ENCODE measurements around the gene LTB4R. TPM values are rescaled to one million over a fixed set of nuclear protein-coding genes. Genes with fewer than 3 reads are reported as not detected.

LTB4R gene
- total and polyA plus RNA-seq, 9 of the 15 experiments (the other 6 are each of a cell fraction or from before 2014, with no cell fraction given), result 0.38 to 10.5 (median 2.8) TPM

- Histone ChIP-seq H3K79me2 (ENCODE audit: control insufficient read depth, insufficient read depth, low read length) (no peaks in the 10 kb centered on the region), H3K27me3 (ENCODE audit: control insufficient read depth in 2 of 2, insufficient read depth in 2 of 2, low read length in 2 of 2) (peaks cover 0 to 2% of the 10 kb centered on the region in 2 experiments; a peak in 1 of 5 replicates), H3K9me1 (ENCODE audit: control insufficient read depth, insufficient read depth, low read length) (no peaks in the 10 kb centered on the region), H3K9ac (ENCODE audit: insufficient read depth in 1 of 2, low read depth in 2 of 2, low read length in 2 of 2) (no peak overlapping the region), H3K4me2 (ENCODE audit: insufficient read depth, low read length) (peak overlapping the region; percentile 78; the same call in 1 of the 2 replicates), H3K4me3 (no peak overlapping the region), H3K4me1 (replicated peaks in 1 of 2; ENCODE audit: control insufficient read depth in 2 of 2, insufficient read depth in 2 of 2, low read length in 2 of 2) (peaks cover 5 to 36% of the 10 kb centered on the region in 2 experiments; a peak in 4 of 5 replicates), H2AFZ (ENCODE audit: low read depth, low read length) (peak overlapping the region; percentile 93; the same call in 1 of the 2 replicates), H3K36me3 (ENCODE audit: control insufficient read depth, insufficient read depth, low read length) (no peaks in the 10 kb centered on the region), H3K27ac (ENCODE audit: extremely low read depth, low read depth, low read length) (no peak overlapping the region), H4K20me1 (replicated peaks; ENCODE audit: control insufficient read depth, insufficient read depth, low read length) (no peaks in the 10 kb centered on the region), H3K9me3 (replicated peaks; ENCODE audit: control insufficient read depth, insufficient read depth, low read depth, low read length) (no peaks in the 10 kb centered on the region)
- in situ Hi-C loops (cut with MboI) (loop anchor here (5.0 to 25.0 kb wide), 2 partner anchors 101 to 356 kb away; no protein-coding TSS in a partner anchor), intact Hi-C loops (cut with micrococcal nuclease) (loop anchor here (1.0 to 5.0 kb wide), 2 partner anchors 36 to 81 kb away; partner anchors contain the start of gene NFATC4)
- ChIA-PET CTCF (ENCODE audit: low intra/inter-chr PET ratio) (interaction anchor here (0.6 to 0.8 kb wide), 2 partner anchors 105 to 171 kb away, joined by 3 read pairs; partner anchors contain the start of gene IRF9), POLR2A (interaction anchor here (0.6 to 2.5 kb wide), 3 partner anchors 24 to 104 kb away, joined by 3 to 25 read pairs (median 4); partner anchors contain the start of genes CBLN3, CIDEB and KHNYN)
- ATAC-seq, result no peak
- DNase-seq (ENCODE audit: extremely low read depth in 1 of 4, low spot score in 3 of 4), result no peak
- 0 out of 2 replicates have a peak, but pooled peaks have one; percentile 0 for TF ChIP-seq KAT7 (CRISPR knock-in tag; IDR thresholded peaks at IDR 0.05; ENCODE audit: borderline replicate concordance)
- no peak for TF ChIP-seq SMARCE1 (IDR thresholded peaks at IDR 0.05)
- FAIRE-seq, result no peak
- WGBS (ENCODE audit: insufficient coverage, low coverage, missing lambda C conversion rate), result 69% methylated on average over 17 of the region's 26 CpGs
- BruUV-seq (replicated peaks), result no TSS peak
Observed at GRCh38 chr14:24331731-24332267, 20.5 kb downstream of the LTB4R start.

Data from K562 (cell line).